ENCODE data around the gene SSH2. TPM values are rescaled to one million over a fixed set of nuclear protein-coding genes. Genes with fewer than 3 reads are reported as not detected.
"Not testable (repeated sequence)": the region's sequence is repeated elsewhere in the genome, so short reads cannot be mapped to it uniquely, and the experiment has no call there.

The SSH2 gene
- polyA plus RNA-seq, 1 experiment = 24.1 TPM

DNA sequence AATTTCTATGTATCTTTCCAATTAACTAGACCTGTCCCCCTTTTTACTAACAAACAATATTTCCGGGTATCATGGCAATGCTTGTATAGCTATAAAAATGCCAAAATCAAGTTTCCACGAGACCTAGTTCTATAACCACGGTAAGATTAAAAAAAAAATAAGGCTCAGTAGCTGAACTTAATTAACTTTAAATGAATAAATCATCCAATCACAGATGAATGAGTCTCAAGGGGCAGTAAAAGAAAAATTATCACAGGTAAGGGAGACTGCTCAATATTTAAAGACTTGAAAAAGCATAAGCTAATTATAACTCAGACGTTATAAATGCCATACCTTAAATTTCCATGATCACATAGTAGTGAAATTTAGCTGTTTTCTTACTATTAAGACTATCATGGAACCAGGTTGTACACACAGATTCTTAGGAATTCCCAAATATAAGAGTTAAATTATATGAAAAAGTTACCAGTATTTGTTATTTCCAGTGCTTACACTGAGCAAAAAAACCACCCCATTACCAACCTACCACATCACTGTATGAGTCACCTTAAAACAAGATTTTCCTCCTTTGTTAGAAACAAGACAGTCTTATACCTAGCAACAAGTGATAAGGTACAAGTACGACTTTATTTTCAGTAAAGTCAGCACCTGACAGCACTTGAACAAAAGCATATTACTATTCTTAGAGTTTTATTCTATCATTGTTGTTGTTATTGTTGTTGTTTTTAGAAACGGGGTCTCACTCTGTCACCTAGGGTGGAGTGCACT, 20.6 kb downstream of the SSH2 start:
- ChIA-PET POLR2A (no interaction called here), CTCF (interaction anchor here (1.0 to 1.7 kb wide), 4 partner anchors 21 to 184 kb away, joined by 3 to 12 read pairs (median 4); partner anchors contain the start of gene SSH2)
- no peak for DNase-seq (ENCODE audit: low read depth, low spot score)
- H3K9me3 ChIP-seq (ENCODE audit: control insufficient read depth, insufficient read depth, low read length) = peaks cover 10% of the 10 kb centered on the region
- H3K27me3 ChIP-seq (ENCODE audit: control insufficient read depth, insufficient read depth, low read length) = no peaks in the 10 kb centered on the region
- TF ChIP-seq, protein P1, sequence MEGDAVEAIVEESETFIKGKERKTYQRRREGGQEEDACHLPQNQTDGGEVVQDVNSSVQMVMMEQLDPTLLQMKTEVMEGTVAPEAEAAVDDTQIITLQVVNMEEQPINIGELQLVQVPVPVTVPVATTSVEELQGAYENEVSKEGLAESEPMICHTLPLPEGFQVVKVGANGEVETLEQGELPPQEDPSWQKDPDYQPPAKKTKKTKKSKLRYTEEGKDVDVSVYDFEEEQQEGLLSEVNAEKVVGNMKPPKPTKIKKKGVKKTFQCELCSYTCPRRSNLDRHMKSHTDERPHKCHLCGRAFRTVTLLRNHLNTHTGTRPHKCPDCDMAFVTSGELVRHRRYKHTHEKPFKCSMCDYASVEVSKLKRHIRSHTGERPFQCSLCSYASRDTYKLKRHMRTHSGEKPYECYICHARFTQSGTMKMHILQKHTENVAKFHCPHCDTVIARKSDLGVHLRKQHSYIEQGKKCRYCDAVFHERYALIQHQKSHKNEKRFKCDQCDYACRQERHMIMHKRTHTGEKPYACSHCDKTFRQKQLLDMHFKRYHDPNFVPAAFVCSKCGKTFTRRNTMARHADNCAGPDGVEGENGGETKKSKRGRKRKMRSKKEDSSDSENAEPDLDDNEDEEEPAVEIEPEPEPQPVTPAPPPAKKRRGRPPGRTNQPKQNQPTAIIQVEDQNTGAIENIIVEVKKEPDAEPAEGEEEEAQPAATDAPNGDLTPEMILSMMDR (IDR thresholded peaks at IDR 0.05; ENCODE audit: low read depth, low read length) = no peak
- no peak overlapping the region for H3K4me3 ChIP-seq (ENCODE audit: low read depth, low read length)
- H3K27ac ChIP-seq (ENCODE audit: low read depth, low read length) = no peak overlapping the region

DNA sequence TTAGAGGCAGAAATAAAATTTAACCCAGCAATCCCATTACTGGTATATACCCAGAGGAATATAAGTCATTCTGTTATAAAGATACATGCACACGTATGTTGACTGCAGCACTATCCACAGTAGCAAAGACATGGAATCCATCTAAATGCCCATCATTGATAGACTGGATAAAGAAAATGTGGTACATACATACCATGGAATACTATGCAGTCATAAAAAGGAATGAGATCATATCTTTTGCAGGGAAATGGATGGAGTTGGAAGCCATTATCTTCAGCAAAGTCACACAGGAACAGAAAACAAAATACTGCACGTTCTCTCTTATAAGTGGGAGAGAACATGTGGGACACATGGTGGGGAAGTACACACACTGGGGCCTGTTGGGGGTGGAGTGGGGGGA, 23.1 kb downstream of the SSH2 start:
- H3K27me3 ChIP-seq (ENCODE audit: control insufficient read depth, insufficient read depth, low read length) = no peaks in the 10 kb centered on the region
- ChIA-PET CTCF (interaction anchor here (0.9 to 1.2 kb wide), 3 partner anchors 67 to 268 kb away, joined by 3 to 11 read pairs (median 4); no protein-coding TSS in a partner anchor), POLR2A (no interaction called here)
- DNase-seq (ENCODE audit: low read depth, low spot score) = no peak
- H3K9me3 ChIP-seq (ENCODE audit: control insufficient read depth, insufficient read depth, low read length) = peaks cover 10% of the 10 kb centered on the region
- no peak overlapping the region for H3K4me3 ChIP-seq (ENCODE audit: low read depth, low read length)
- TF ChIP-seq, protein P1 (IDR thresholded peaks at IDR 0.05; ENCODE audit: low read depth, low read length) = no peak
- no peak overlapping the region for H3K27ac ChIP-seq (ENCODE audit: low read depth, low read length)

DNA sequence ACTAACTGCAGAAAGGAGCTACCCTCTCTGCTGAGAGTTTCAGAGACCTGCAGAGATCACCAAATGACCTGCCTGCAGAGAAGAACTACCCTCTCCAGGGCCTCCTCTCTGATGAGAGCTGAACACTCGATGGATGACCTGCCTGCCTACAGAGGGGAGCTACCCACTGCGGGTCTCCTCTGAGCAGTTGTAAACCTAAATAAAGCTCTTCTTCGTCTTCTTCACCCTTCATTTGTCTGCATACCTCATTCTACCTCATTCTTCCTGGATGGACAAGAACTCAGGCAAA, 24.2 kb downstream of the SSH2 start:
- POLR2A ChIA-PET = no interaction called here
- DNase-seq (ENCODE audit: low read depth, low spot score) = no peak
- Histone ChIP-seq H3K27ac (ENCODE audit: low read depth, low read length) (no peak overlapping the region), H3K4me3 (ENCODE audit: low read depth, low read length) (no peak overlapping the region), H3K27me3 (ENCODE audit: control insufficient read depth, insufficient read depth, low read length) (no peaks in the 10 kb centered on the region), H3K9me3 (ENCODE audit: control insufficient read depth, insufficient read depth, low read length) (peaks cover 10% of the 10 kb centered on the region)
- CTCF ChIA-PET = interaction anchor here (1.2 kb wide), 1 partner anchor 267 kb away, joined by 4 read pairs; no protein-coding TSS in a partner anchor
- TF ChIP-seq, protein P1 (IDR thresholded peaks at IDR 0.05; ENCODE audit: low read depth, low read length) = no peak

DNA sequence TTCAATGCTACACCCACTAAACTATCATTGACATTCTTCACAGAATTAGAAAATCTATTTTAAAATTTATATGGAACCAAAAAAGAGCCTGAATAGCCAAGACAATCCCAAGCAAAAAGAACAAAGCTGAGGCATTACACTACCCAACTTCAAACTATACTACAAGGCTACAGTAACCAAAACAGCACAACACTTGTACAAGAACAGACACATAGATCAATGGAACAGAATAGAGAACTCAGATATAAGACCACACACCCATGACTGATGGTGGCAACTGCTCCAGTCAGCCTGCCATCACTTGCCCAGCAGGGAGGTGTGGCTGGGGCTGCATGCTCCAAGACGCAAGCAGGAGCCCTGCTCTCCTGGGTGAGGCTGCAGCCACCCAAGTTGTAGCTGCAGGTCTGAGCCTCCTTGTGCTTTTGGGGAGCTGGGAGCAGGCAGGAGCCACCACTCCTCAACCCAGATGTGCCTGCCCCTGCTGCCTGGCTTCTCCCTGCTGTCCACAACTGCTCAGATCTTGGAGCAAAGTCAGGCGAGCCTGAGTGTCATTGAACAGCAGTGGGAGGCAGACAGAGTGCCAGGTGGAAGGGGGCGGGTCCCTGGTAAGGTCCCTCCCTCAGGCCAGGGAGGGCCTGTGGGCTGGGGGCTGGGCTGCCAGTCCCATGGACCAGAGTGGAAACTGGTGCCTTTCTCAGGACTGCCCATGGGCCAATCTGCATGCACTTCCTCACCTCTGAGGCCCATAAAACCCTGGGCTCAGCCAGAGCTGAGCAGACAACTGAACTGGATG, 24.7 kb downstream of the SSH2 start:
- Histone ChIP-seq H3K27me3 (ENCODE audit: control insufficient read depth, insufficient read depth, low read length) (no peaks in the 10 kb centered on the region), H3K9me3 (ENCODE audit: control insufficient read depth, insufficient read depth, low read length) (peaks cover 10% of the 10 kb centered on the region), H3K4me3 (ENCODE audit: low read depth, low read length) (no peak overlapping the region), H3K27ac (ENCODE audit: low read depth, low read length) (no peak overlapping the region)
- TF ChIP-seq, protein P1 (IDR thresholded peaks at IDR 0.05; ENCODE audit: low read depth, low read length) = no peak
- no peak for DNase-seq (ENCODE audit: low read depth, low spot score)
- CTCF ChIA-PET = interaction anchor here (1.2 kb wide), 1 partner anchor 266 kb away, joined by 4 read pairs; no protein-coding TSS in a partner anchor
- POLR2A ChIA-PET = no interaction called here

DNA sequence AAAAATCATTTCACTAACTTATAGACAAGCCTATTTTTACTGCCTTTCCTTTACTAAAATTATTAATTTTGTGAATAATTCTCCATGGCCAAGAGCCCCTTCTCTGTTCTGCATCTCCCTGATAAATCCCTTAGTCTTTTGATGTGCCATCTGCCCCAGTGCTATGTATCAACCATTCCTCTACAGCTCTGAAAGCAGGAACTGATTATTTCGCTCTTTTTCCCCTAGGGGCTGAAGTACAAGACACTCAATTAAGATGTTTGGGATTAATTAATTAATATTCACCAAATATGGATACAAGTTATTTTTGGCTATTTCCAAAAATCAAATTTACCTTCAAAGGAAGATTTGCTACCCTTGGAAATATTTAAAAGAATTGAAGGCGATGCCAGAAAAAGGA, 26.6 kb downstream of the SSH2 start:
- CTCF ChIA-PET = no interaction called here
- POLR2A ChIA-PET = no interaction called here
- H3K4me3 ChIP-seq (ENCODE audit: low read depth, low read length) = no peak overlapping the region
- TF ChIP-seq, protein P1 (IDR thresholded peaks at IDR 0.05; ENCODE audit: low read depth, low read length) = no peak
- H3K9me3 ChIP-seq (ENCODE audit: control insufficient read depth, insufficient read depth, low read length) = peaks cover 10% of the 10 kb centered on the region
- H3K27ac ChIP-seq (ENCODE audit: low read depth, low read length) = no peak overlapping the region
- no peaks in the 10 kb centered on the region for H3K27me3 ChIP-seq (ENCODE audit: control insufficient read depth, insufficient read depth, low read length)
- no peak for DNase-seq (ENCODE audit: low read depth, low spot score)

DNA sequence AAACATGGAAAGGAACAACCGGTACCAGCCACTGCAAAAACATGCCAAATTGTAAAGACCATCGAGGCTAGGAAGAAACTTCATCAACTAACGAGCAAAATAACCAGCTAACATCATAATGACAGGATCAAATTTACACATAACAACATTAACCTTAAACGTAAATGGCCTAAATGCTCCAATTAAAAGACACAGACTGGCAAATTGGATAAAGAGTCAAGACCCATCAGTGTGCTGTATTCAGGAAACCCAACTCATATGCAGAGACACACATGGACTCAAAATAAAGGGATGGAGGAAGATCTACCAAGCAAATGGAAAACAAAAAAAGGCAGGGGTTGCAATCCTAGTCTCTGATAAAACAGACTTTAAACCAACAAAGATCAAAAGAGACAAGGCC, 32.9 kb downstream of the SSH2 start:
- CTCF ChIA-PET; DNase-seq (ENCODE audit: low read depth, low spot score); H3K27ac ChIP-seq (ENCODE audit: low read depth, low read length); H3K4me3 ChIP-seq (ENCODE audit: low read depth, low read length); H3K27me3 ChIP-seq (ENCODE audit: control insufficient read depth, insufficient read depth, low read length); POLR2A ChIA-PET; H3K9me3 ChIP-seq (ENCODE audit: control insufficient read depth, insufficient read depth, low read length): not testable (repeated sequence)

All from AG04450 (cell line).